ENCODE data around the gene HOOK2. TPM values are rescaled to one million over a fixed set of nuclear protein-coding genes. Genes with fewer than 3 reads are reported as not detected.

The HOOK2 gene
- total and polyA plus RNA-seq, 9 of the 15 experiments (the other 6 are each of a cell fraction or from before 2014, with no cell fraction given) = 1.3 to 17.2 (median 9.9) TPM

- TF ChIP-seq XRCC3 (IDR thresholded peaks at IDR 0.05) (no peak), CHAMP1 (IDR thresholded peaks at IDR 0.05) (no peak), FOXK2 (conservative IDR thresholded peaks at IDR 0.05 in 1 of 2, IDR thresholded peaks at IDR 0.05 in 1 of 2; ENCODE audit: low read depth in 2 of 2) (no peak), KAT2B (IDR thresholded peaks at IDR 0.05; ENCODE audit: low read depth, low read length) (no peak), ZNF347 (CRISPR knock-in tag; IDR thresholded peaks at IDR 0.05; ENCODE audit: low read depth) (no peak), HDAC2 (IDR thresholded peaks at IDR 0.05) (no peak), MYC (IDR thresholded peaks at IDR 0.05; ENCODE audit: low read depth, low read length) (no peak), MYC (CRISPR knock-in tag; IDR thresholded peaks at IDR 0.05; ENCODE audit: borderline replicate concordance, low read depth) (0 out of 2 replicates have a peak, but pooled peaks have one; percentile 11), RBM14 (IDR thresholded peaks at IDR 0.05; ENCODE audit: borderline replicate concordance, insufficient read depth, low read depth, low read length) (no peak), CBX5 (IDR thresholded peaks at IDR 0.05; ENCODE audit: borderline replicate concordance, low read depth) (no peak), SAFB2 (IDR thresholded peaks at IDR 0.05; ENCODE audit: borderline replicate concordance, low read depth, low read length, severe bottlenecking) (no peak), DNMT1 (IDR thresholded peaks at IDR 0.05) (no peak), ZBTB33 (CRISPR knock-in tag; IDR thresholded peaks at IDR 0.05) (no peak), CREB3L1 (IDR thresholded peaks at IDR 0.05; ENCODE audit: borderline replicate concordance, low read depth) (no peak), ATF4 (CRISPR knock-in tag; IDR thresholded peaks at IDR 0.05) (no peak), SOX6 (IDR thresholded peaks at IDR 0.05) (no peak)
Observed at GRCh38 chr19:12788682-12789097, 13.3 kb upstream of the HOOK2 start (continued).
